GM21717 (cell line): ENCODE results near the gene HESX1.

Source experiments
- ATAC-seq: cut with Tn5 transposase; IDR thresholded peaks from one replicate; pipeline ENCODE4 v1.9.1; 2021; ENCODE audit warnings: mild to moderate bottlenecking, moderate library complexity; ENCODE audit not compliant: unreplicated experiment

HESX1 gene

GRCh38 chr3:57199895-57200297 lies at the start of gene HESX1:
TSS of gene HESX1 (minus strand) at chr3:57199978. CDS start at chr3:57199918, 60 bp downstream.
- ATAC-seq, result no peak

GRCh38 chr3:57244946-57245345 lies 45.2 kb upstream of the HESX1 start:
- ATAC-seq, result no peak

- no peak for ATAC-seq
Observed at GRCh38 chr3:57234613-57235575, 35.1 kb upstream of the HESX1 start.

GRCh38 chr3:57233799-57234198 lies 34.0 kb upstream of the HESX1 start:
- no peak for ATAC-seq

DNA sequence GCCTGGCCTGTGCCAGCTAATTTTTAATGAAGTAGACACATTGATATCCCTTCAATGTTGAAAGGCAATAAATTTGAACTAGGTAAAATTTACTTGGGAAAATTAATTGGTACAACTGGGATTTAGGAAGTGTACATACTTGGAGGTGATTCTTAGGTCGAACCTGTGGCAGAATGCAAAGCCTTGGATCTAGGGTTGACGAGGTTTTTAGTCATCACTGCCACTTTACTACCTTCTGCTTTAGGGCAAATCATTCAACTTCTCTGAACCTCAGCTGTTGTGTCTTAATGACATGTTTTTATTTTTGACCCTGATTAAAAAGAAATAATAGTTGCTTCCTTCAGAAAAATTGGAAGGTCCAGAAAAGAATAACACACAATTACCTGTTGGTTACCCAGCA lies 30.2 kb upstream of the HESX1 start:
- no peak for ATAC-seq

- ATAC-seq, result peak; percentile 45
Observed at GRCh38 chr3:57227930-57228751, 28.4 kb upstream of the HESX1 start.

- ATAC-seq, result peak; percentile 90
Observed at GRCh38 chr3:57227204-57227929, 27.6 kb upstream of the HESX1 start, which contains the start of gene APPL1. TSS of gene APPL1 (plus strand) at chr3:57227729. CDS start at chr3:57227884, 155 bp downstream.

- ATAC-seq, result no peak
Observed at GRCh38 chr3:57226176-57226575, 26.4 kb upstream of the HESX1 start.

- ATAC-seq, result no peak
Observed at GRCh38 chr3:57224856-57225255, 25.1 kb upstream of the HESX1 start.

DNA sequence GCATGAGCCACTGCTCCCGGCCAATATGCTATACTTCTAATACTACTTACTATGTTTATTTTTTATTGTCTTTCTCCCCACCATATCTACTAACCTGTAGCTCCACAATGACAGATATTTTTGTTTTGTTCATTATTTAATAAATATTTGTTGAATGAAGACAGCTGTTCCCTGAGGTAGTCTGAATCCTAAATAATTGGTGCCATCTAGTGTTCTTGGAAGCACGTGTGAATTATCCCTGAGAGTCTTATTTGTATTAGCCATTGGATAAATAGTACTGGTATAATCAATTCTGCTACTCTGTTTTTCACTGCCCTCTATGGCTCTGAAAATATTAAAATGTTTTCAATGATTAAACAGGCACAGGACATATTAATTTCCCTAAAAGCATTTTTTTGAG lies 22.1 kb upstream of the HESX1 start:
- no peak for ATAC-seq

- ATAC-seq, result no peak
Observed at GRCh38 chr3:57206423-57206822, 6.6 kb upstream of the HESX1 start.

- no peak for ATAC-seq
Observed at GRCh38 chr3:57194641-57195040, 5.1 kb downstream of the HESX1 start.

DNA sequence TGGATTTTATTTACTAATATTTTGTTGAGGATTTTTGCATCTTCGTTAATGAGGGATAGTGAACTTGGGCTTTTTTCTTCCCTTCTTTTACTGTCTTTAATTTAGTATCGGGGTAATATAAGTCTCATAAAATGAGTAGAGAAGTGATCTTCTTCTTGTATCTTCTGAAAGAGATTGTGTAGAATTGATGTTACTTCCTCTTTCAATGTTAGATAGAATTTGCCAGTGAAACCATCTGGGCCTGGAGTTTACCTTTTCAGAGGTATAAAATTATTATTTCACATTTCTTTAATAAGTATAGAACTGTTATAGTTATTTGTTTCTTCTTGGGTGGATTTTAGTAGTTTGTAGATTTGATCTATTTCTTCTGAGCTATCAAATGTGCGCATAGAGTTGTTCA lies 7.8 kb downstream of the HESX1 start:
- no peak for ATAC-seq

DNA sequence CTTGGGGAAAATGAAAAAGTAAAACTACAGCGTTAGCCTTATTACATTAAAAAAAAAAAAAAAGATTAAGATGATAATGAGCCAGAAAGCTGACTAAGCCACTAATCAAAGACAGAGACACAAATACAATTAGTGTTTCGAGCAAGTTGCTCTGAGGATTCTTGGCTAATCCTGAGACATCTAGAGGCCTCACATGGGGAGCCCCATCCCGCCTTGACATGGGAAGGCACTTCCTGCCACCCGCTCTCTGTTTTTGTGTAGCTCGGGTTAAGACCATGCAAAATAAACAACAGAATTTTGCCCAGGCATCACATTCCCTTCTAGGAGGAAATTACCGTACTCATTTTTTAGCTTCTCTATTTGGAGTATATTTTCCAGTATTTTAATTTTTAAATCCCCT lies 15.3 kb downstream of the HESX1 start:
- no peak for ATAC-seq

DNA sequence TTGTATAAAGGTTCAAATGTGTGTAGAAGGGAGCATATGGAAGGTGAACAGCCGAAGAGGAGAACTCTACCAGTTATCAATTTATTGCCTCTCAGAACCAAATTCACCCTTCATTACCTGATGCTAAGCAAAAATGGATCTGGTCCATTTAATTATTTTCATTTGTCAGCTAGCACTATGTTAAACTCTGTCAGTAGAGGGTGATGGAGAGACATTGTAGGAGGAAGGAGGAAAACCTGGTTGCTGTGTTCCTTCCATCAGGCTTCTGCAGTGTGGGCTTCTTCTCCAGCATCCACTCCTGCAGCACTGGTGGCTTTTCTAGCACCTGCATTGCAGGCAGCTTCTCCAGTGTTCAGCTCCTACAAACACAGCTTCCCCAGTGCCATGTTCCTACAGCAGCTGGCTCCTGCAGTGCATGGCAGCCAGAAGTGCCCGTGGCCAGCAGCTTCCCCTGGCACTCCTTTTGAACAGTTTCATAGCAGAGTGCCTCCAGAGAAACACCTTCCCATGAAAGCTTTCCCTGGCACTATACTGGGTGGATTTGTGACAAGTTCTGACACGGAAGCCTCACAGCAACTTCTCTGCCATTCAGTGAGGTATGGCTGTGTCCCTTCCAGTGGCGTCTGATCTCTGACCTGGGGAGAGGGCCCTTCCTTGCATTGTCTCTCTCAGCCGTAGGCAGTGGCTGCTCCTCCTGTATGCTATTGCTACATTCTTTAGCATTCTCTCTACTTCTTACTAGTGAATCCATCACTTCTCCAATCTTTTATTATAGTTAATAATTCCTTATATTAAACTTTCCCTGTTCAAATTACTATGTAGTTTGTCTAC lies 20.0 kb downstream of the HESX1 start:
- ATAC-seq, result no peak

DNA sequence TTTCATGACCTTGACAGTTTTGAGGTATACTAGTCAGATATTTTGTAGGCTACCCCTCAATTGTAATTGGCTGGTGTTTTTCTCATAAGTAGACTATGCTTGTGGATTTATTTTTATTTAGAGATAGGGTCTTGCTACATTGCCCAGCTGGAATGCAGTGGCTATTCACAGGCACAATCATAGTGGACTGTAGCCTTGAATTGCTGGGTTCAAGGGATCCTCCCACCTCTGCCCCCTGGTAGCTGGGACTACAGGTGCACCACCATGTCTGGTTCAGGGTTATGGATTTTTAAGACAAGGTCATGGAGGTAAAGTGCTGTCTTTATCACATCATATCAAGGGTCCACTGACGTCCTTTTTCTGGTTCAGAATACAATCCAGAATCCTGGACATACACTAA lies 23.7 kb downstream of the HESX1 start:
- ATAC-seq, result no peak

- no peak for ATAC-seq
Observed at GRCh38 chr3:57173687-57174086, 26.1 kb downstream of the HESX1 start.

- no peak for ATAC-seq
Observed at GRCh38 chr3:57170946-57171345, 28.8 kb downstream of the HESX1 start.

DNA sequence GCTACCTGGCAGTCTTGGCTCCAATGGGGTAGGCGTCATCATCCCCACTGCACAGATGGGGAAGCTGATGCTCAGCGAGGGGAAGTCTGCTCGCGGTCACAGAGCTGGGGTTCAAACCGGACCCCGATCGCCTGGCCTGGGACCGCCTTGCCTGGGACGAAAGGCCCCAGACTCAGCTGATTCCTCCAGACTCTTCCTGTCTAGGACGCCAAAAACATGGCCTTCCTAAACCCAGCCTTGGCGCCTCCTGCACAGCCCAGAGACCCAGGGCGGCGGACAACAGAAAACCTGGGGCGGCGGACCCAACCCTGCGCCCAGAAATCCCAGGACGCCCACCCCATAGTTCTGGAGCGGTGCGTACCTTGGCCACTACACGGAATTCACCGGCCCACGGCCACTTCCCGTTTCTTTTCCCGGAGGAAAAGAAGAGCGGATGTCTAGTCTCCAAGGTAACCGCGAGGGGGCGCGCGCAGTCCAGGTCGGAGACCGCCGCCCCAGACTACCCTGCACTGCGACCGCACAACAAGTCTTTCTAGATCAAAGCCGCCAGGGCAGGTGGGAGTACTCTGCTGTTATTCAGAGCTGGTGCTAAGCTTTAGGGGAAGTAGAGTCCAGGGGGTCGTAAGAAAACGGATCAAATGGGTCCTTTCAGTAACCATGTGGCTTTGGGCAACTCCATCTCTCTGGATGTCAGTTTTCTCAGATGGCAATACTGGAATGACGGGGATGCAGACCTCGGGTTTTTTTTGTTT lies 29.7 kb downstream of the HESX1 start:
- peak; percentile 63 for ATAC-seq
